Measurements from ENCODE around the gene PAPLN.

DNA sequence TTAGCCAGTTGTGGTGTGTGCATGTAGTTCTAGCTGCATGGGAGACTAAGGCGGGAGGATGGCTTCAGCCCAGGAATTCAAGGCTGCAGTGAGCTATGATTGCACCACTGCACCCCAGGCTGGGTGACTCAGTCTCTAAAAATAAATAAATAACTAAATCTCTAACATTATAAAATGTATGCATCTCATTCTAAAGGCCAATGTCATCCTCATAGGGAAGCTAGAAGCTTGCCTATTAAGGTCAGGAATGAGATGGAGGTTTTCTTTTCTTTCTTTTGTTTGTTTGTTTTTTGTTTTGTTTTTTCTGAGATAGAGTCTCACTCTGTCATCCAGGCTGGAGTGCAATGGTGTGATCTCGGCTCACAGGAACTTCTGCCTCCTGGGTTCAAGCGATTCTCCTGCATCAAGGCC is 48.8 kb upstream of the PAPLN start:
- TF ChIP-seq, protein P1, sequence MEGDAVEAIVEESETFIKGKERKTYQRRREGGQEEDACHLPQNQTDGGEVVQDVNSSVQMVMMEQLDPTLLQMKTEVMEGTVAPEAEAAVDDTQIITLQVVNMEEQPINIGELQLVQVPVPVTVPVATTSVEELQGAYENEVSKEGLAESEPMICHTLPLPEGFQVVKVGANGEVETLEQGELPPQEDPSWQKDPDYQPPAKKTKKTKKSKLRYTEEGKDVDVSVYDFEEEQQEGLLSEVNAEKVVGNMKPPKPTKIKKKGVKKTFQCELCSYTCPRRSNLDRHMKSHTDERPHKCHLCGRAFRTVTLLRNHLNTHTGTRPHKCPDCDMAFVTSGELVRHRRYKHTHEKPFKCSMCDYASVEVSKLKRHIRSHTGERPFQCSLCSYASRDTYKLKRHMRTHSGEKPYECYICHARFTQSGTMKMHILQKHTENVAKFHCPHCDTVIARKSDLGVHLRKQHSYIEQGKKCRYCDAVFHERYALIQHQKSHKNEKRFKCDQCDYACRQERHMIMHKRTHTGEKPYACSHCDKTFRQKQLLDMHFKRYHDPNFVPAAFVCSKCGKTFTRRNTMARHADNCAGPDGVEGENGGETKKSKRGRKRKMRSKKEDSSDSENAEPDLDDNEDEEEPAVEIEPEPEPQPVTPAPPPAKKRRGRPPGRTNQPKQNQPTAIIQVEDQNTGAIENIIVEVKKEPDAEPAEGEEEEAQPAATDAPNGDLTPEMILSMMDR (IDR thresholded peaks at IDR 0.05), result no peak
- TF ChIP-seq, protein P2, sequence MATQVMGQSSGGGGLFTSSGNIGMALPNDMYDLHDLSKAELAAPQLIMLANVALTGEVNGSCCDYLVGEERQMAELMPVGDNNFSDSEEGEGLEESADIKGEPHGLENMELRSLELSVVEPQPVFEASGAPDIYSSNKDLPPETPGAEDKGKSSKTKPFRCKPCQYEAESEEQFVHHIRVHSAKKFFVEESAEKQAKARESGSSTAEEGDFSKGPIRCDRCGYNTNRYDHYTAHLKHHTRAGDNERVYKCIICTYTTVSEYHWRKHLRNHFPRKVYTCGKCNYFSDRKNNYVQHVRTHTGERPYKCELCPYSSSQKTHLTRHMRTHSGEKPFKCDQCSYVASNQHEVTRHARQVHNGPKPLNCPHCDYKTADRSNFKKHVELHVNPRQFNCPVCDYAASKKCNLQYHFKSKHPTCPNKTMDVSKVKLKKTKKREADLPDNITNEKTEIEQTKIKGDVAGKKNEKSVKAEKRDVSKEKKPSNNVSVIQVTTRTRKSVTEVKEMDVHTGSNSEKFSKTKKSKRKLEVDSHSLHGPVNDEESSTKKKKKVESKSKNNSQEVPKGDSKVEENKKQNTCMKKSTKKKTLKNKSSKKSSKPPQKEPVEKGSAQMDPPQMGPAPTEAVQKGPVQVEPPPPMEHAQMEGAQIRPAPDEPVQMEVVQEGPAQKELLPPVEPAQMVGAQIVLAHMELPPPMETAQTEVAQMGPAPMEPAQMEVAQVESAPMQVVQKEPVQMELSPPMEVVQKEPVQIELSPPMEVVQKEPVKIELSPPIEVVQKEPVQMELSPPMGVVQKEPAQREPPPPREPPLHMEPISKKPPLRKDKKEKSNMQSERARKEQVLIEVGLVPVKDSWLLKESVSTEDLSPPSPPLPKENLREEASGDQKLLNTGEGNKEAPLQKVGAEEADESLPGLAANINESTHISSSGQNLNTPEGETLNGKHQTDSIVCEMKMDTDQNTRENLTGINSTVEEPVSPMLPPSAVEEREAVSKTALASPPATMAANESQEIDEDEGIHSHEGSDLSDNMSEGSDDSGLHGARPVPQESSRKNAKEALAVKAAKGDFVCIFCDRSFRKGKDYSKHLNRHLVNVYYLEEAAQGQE (IDR thresholded peaks at IDR 0.05; ENCODE audit: insufficient read depth in 1 of 2, low read depth in 2 of 2, low read length in 1 of 2), result no peak
- TF ChIP-seq POLR2AphosphoS5 (IDR thresholded peaks at IDR 0.05; ENCODE audit: low read depth, low read length), result no peak
- no peak for TF ChIP-seq SIN3A (IDR thresholded peaks at IDR 0.05; ENCODE audit: borderline replicate concordance, insufficient read depth, low read depth, low read length)
